Activated CD8-positive, alpha-beta T cell treated with anti-CD3 and anti-CD28 coated beads, Interleukin-2, amount 10 ng/mL, durations not matched to agents 7 days and 5 days (primary cell): ENCODE data around the gene MTHFR. TPM values are rescaled to one million over a fixed set of nuclear protein-coding genes. Genes with fewer than 3 reads are reported as not detected.

Source experiments
- ATAC-seq: fragments of 150-1000 bp; cut with Tn5 transposase; one replicate; pipeline ENCODE4 v1.10.0; 2021; ENCODE audit warnings: moderate library complexity
- CTCF ChIA-PET: fragments of 350-600 bp; sonication (Branson Sonifier 250); formaldehyde crosslinking; loops from one replicate; lab custom pipeline; 2021; ENCODE audit warnings: antibody characterized with exemption; lab: Charles Lee
- POLR2A ChIA-PET: fragments of 350-600 bp; sonication (Branson Sonifier 250); formaldehyde crosslinking; loops from one replicate; lab custom pipeline; 2021; ENCODE audit warnings: antibody characterized with exemption; lab: Charles Lee
- DNase-seq: peaks from one replicate; pipeline ENCODE4 v3.0.0-alpha.2; 2020
- H3K27ac Mint-ChIP-seq: one replicate; pipeline ENCODE4 v1.8.0; 2021; ENCODE audit warnings: mild to moderate bottlenecking, mixed read lengths
- H3K27me3 Mint-ChIP-seq: one replicate; pipeline ENCODE4 v1.8.0; 2021; ENCODE audit warnings: low read depth, mixed read lengths
- H3K36me3 Mint-ChIP-seq: one replicate; pipeline ENCODE4 v1.8.0; 2021; ENCODE audit warnings: low read depth, mixed read lengths
- H3K4me1 Mint-ChIP-seq: one replicate; pipeline ENCODE4 v1.8.0; 2021; ENCODE audit warnings: low read depth, mixed read lengths
- H3K4me3 Mint-ChIP-seq: one replicate; pipeline ENCODE4 v1.8.0; 2021; ENCODE audit warnings: mild to moderate bottlenecking, mixed read lengths
- H3K9me3 Mint-ChIP-seq: one replicate; pipeline ENCODE4 v1.8.0; 2022; ENCODE audit warnings: mixed read lengths; ENCODE audit not compliant: insufficient read depth
- total RNA-seq, 2 experiments: library from RNA; stranded (reverse); gene quantifications; one replicate each; pipeline ENCODE4 v1.2.3, GENCODE V29; 2021

MTHFR gene
- total RNA-seq, result 10 to 100 TPM; 32.4 to 34.6 TPM

GRCh38 chr1:11805422-11806306 is at the start of gene MTHFR, which contains the start of gene CLCN6:
TSS of gene MTHFR (minus strand) at chr1:11805964. CDS start at chr1:11803116, 2,848 bp downstream.
TSS of gene CLCN6 (plus strand) at chr1:11806191. CDS start at chr1:11806263, 72 bp downstream.
- DNase-seq, result peak; percentile 99
- ChIA-PET POLR2A (interaction anchor here (1.0 to 4.6 kb wide), 3 partner anchors 103 to 124 kb away, joined by 3 to 103 read pairs (median 91); no protein-coding TSS in a partner anchor), CTCF (interaction anchor here (1.0 to 2.1 kb wide), 4 partner anchors 33 to 156 kb away, joined by 3 to 7 read pairs (median 6); no protein-coding TSS in a partner anchor)
- Mint-ChIP-seq H3K27ac (peak within 1 kb of the TSS; percentile 95), H3K36me3 (peaks cover 37% of the 10 kb centered on the region), H3K9me3 (no peaks in the 10 kb centered on the region), H3K4me3 (peak within 1 kb of the TSS; percentile 97), H3K27me3 (no peaks in the 10 kb centered on the region), H3K4me1 (peaks cover 64% of the 10 kb centered on the region)
- peak; percentile 88 for ATAC-seq

GRCh38 chr1:11855430-11855829 is 49.7 kb upstream of the MTHFR start:
- no peaks in the 10 kb centered on the region for H3K36me3 Mint-ChIP-seq
- ChIA-PET POLR2A (interaction anchor here (0.7 to 2.2 kb wide), 3 partner anchors 53 to 244 kb away, joined by 3 to 14 read pairs (median 6); no protein-coding TSS in a partner anchor), CTCF (interaction anchor here (1.2 kb wide), 1 partner anchor 38 kb away, joined by 3 read pairs; no protein-coding TSS in a partner anchor)
- DNase-seq, result no peak
- no peak for ATAC-seq
- peaks cover 16% of the 10 kb centered on the region for H3K4me1 Mint-ChIP-seq
- no peak overlapping the region for H3K27ac Mint-ChIP-seq
- no peaks in the 10 kb centered on the region for H3K9me3 Mint-ChIP-seq
- no peak overlapping the region for H3K4me3 Mint-ChIP-seq
- H3K27me3 Mint-ChIP-seq, result peaks cover 35% of the 10 kb centered on the region

DNA sequence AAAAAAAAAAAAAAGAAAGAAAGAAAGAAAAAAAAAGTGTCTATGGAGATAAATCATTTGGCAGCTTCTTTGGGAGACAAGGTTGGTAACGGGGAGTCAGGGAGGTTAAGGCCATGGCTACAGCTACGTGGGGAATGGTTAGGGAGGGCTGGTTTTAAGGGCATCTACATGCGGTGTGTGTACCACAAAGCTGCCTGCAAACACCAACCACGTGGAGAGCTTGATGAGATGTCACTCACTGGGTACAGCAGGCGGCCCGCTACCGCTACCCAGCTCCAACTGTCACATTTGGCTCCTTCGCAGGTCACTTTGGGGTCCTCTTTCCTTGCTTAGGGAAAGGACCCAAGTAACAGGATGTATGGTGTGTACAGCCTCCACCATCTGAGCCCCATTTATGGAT is 48.8 kb upstream of the MTHFR start:
- H3K4me3 Mint-ChIP-seq, result no peak overlapping the region
- peaks cover 16% of the 10 kb centered on the region for H3K4me1 Mint-ChIP-seq
- no peaks in the 10 kb centered on the region for H3K36me3 Mint-ChIP-seq
- peaks cover 27% of the 10 kb centered on the region for H3K27me3 Mint-ChIP-seq
- H3K9me3 Mint-ChIP-seq, result no peaks in the 10 kb centered on the region
- ChIA-PET POLR2A (interaction anchor here (1.8 to 2.2 kb wide), 2 partner anchors 54 to 56 kb away, joined by 6 to 14 read pairs; no protein-coding TSS in a partner anchor), CTCF (interaction anchor here (0.9 kb wide), 1 partner anchor 16 kb away, joined by 3 read pairs; no protein-coding TSS in a partner anchor)
- ATAC-seq, result no peak
- no peak for DNase-seq
- H3K27ac Mint-ChIP-seq, result no peak overlapping the region

- CTCF ChIA-PET, result interaction anchor here (2.2 kb wide), 1 partner anchor 13 kb away, joined by 6 read pairs; no protein-coding TSS in a partner anchor
- peak; percentile 8 for ATAC-seq
- peaks cover 14% of the 10 kb centered on the region for H3K27me3 Mint-ChIP-seq
- no peak overlapping the region for H3K27ac Mint-ChIP-seq
- no peak overlapping the region for H3K4me3 Mint-ChIP-seq
- no peaks in the 10 kb centered on the region for H3K9me3 Mint-ChIP-seq
- POLR2A ChIA-PET, result no interaction called here
- H3K36me3 Mint-ChIP-seq, result peaks cover 2% of the 10 kb centered on the region
- DNase-seq, result no peak
- no peaks in the 10 kb centered on the region for H3K4me1 Mint-ChIP-seq
Observed at GRCh38 chr1:11851180-11851579, 45.4 kb upstream of the MTHFR start.

- Mint-ChIP-seq H3K4me1 (no peaks in the 10 kb centered on the region), H3K27me3 (peaks cover 14% of the 10 kb centered on the region), H3K36me3 (peaks cover 5% of the 10 kb centered on the region), H3K27ac (no peak overlapping the region), H3K9me3 (no peaks in the 10 kb centered on the region), H3K4me3 (no peak overlapping the region)
- CTCF ChIA-PET, result interaction anchor here (2.2 kb wide), 1 partner anchor 12 kb away, joined by 6 read pairs; no protein-coding TSS in a partner anchor
- DNase-seq (no peak), ATAC-seq (no peak)
- POLR2A ChIA-PET, result interaction anchor here (15.2 kb wide), 1 partner anchor 59 kb away, joined by 209 read pairs; no protein-coding TSS in a partner anchor
Observed at GRCh38 chr1:11850156-11850555, 44.4 kb upstream of the MTHFR start.

DNA sequence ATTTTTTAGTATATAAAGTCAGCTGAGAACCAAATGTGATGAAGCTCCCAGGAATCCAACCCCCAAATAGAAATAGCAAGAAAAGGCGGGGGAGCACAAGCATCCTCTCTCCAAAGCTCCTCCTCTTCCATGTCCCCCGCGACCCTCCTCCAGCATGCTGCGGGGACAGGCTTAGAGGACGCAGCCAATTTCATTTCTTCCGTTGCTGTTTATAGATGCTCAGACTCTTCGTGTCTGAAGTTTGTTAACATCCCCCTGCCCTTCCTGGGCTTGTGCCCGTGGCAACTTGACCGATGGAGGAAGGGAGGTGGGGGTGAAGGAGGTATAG is 42.6 kb upstream of the MTHFR start:
- DNase-seq (no peak), ATAC-seq (no peak)
- Mint-ChIP-seq H3K4me3 (no peak overlapping the region), H3K27me3 (peaks cover 5% of the 10 kb centered on the region), H3K27ac (no peak overlapping the region), H3K36me3 (peaks cover 5% of the 10 kb centered on the region), H3K9me3 (no peaks in the 10 kb centered on the region), H3K4me1 (no peaks in the 10 kb centered on the region)
- ChIA-PET POLR2A (interaction anchor here (15.2 kb wide), 1 partner anchor 60 kb away, joined by 209 read pairs; no protein-coding TSS in a partner anchor), CTCF (no interaction called here)

DNA sequence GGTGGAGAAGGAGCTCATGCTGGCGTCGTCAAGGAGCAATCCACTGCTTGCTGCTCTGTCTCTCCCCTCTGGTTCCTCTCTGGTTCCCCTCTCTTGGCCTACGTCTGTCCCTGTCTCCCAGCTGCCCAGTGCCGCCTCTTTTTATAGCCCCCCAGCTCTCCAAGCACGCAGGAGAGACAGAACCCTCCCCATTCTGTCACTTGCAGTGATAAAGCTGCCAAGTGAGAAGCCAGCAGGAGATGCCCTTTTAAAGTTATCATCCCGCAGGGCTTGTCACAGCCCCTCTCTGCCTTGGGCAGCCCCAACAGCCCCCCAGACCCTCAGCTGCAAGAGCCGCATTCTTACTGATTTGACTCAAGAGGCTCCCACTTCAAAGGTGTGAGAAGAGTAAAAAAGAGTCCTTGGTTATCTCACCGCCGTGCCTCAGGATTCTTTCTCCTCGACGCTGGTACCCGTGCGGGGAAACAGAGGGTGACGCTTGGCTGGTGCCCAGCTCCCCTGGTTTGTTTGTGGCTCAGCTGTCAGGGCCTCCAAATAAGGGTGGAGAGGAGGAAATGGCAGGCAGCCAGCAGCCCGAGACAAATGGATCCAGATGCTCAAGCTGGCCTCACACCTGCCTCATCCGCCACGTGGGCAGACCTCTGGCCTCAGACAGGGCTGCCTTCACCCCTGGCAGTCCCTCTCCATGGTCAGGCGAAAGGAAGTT is 42.1 kb upstream of the MTHFR start, which contains the start of gene NPPA:
Gene NPPA, minus strand, starts transcription at position 117 of the 706 bp plus-strand sequence. Its CDS starts 99 bp downstream, at position 18.
- H3K36me3 Mint-ChIP-seq, result peaks cover 5% of the 10 kb centered on the region
- no peak within 1 kb of the TSS for H3K27ac Mint-ChIP-seq
- POLR2A ChIA-PET, result interaction anchor here (15.2 kb wide), 1 partner anchor 61 kb away, joined by 209 read pairs; no protein-coding TSS in a partner anchor
- H3K4me3 Mint-ChIP-seq, result no peak within 1 kb of the TSS
- no peaks in the 10 kb centered on the region for H3K4me1 Mint-ChIP-seq
- no peaks in the 10 kb centered on the region for H3K9me3 Mint-ChIP-seq
- CTCF ChIA-PET, result no interaction called here
- H3K27me3 Mint-ChIP-seq, result peaks cover under 1% of the 10 kb centered on the region
- ATAC-seq (no peak), DNase-seq (no peak)

DNA sequence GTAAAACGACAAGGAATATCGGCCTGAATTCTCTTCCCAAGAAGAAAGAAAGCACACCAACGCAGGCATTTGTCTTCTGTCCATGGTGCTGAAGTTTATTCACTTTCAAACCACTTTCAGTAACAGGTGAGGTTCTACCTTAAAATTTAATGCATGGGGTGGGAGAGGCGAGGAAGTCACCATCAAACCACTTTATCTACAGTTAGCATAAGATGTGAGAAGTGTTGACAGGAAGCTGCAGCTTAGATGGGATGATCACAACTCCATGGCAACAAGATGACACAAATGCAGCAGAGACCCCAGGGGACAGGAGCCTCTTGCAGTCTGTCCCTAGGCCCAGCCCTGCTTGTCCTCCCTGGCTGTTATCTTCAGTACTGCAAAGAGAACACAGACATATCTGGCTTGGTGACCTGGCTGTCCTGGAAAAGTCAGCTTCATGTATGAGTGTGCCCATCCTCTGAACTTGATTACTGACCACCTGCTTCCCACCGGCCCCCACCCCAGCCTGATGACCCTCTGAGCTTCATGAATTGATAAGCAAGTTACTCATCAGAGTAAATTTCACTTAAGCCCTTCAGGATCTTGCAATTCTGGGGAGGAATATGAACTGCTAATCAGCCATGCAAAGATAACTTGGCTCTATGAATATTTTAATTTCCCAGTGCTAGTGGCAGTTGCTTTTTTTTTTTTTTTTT is 40.0 kb upstream of the MTHFR start:
- H3K36me3 Mint-ChIP-seq, result peaks cover 11% of the 10 kb centered on the region
- H3K27ac Mint-ChIP-seq, result no peak overlapping the region
- H3K4me3 Mint-ChIP-seq, result no peak overlapping the region
- DNase-seq (no peak), ATAC-seq (no peak)
- ChIA-PET CTCF (interaction anchor here (0.6 to 1.2 kb wide), 2 partner anchors 14 to 136 kb away, joined by 3 read pairs; no protein-coding TSS in a partner anchor), POLR2A (interaction anchor here (15.2 kb wide), 1 partner anchor 63 kb away, joined by 209 read pairs; no protein-coding TSS in a partner anchor)
- H3K4me1 Mint-ChIP-seq, result peaks cover 2% of the 10 kb centered on the region
- no peaks in the 10 kb centered on the region for H3K27me3 Mint-ChIP-seq
- no peaks in the 10 kb centered on the region for H3K9me3 Mint-ChIP-seq

DNA sequence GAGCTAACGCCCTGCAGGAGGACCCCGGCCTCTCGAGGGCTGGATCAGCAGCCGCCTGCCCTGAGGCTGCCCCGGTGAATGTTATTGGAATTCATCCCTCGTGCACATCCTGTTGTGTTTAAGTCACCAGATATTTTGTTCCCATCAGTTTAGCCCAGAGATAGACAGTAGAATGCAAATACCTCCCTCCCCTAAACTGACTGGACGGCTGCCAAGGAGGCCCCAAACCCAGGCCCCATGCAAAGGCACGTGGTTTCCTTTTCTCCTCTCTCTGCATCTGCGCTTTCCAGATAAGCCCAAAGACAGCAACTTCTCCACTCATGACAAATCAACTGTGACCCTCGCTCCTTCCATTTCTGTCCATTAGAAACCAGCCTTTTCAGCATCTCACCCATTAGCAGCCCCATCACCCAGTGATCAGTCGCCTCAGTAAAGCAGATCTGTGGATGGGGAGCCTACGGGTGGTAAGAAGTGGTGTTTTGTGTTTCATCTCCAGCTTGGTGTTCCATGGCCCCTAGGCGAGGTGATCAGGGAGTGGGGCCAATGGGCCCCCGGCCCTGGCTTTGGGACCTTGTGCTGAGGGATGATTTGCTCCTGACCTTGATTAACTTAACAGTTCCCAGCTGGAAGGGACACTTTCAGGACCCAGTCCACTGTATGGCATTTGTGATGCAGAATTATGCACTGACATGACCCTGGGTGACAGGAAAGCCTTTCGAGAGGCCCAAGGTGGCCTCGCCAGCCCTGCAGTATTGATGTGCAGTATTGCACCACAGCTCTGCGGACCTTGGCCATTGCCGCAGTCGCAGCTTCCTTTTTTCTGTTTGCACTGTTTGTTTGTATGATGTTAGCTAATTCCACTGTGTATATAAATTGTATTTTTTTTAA is 36.6 kb upstream of the MTHFR start:
- DNase-seq, result no peak
- Mint-ChIP-seq H3K4me3 (no peak overlapping the region), H3K27ac (no peak overlapping the region), H3K9me3 (no peaks in the 10 kb centered on the region), H3K27me3 (no peaks in the 10 kb centered on the region), H3K4me1 (peaks cover 6% of the 10 kb centered on the region), H3K36me3 (peaks cover 27% of the 10 kb centered on the region)
- ChIA-PET POLR2A (interaction anchor here (15.2 kb wide), 1 partner anchor 66 kb away, joined by 209 read pairs; no protein-coding TSS in a partner anchor), CTCF (interaction anchor here (1.1 kb wide), 1 partner anchor 50 kb away, joined by 4 read pairs; no protein-coding TSS in a partner anchor)
- no peak for ATAC-seq
